Coronary artery (tissue), 2 donors: ENCODE measurements around the gene IFIT1.
"Not testable (repeated sequence)": the region's sequence is repeated elsewhere in the genome, so short reads cannot be mapped to it uniquely, and the experiment has no call there.

ENCODE experiments used
- DNase-seq: peaks from one replicate; pipeline ENCODE4 v3.0.0-alpha.2; 2017; ENCODE audit warnings: low spot score
- H3K27ac ChIP-seq, 2 donors: fragments of 200-600 bp; sonication (generic); one replicate each; pipeline ENCODE4 v1.5.1; 2016 to 2019
- H3K4me3 ChIP-seq: fragments of 200-600 bp; sonication (generic); 2 replicates; pipeline ENCODE4 v1.5.1; 2016; ENCODE audit warnings: mild to moderate bottlenecking, moderate library complexity
- TF ChIP-seq, protein P1 (sequence below): fragments of 200-600 bp; sonication (generic); IDR thresholded peaks from one replicate; pipeline ENCODE4 v1.5.1; 2019; ENCODE audit warnings: antibody characterized with exemption

IFIT1 gene

DNA sequence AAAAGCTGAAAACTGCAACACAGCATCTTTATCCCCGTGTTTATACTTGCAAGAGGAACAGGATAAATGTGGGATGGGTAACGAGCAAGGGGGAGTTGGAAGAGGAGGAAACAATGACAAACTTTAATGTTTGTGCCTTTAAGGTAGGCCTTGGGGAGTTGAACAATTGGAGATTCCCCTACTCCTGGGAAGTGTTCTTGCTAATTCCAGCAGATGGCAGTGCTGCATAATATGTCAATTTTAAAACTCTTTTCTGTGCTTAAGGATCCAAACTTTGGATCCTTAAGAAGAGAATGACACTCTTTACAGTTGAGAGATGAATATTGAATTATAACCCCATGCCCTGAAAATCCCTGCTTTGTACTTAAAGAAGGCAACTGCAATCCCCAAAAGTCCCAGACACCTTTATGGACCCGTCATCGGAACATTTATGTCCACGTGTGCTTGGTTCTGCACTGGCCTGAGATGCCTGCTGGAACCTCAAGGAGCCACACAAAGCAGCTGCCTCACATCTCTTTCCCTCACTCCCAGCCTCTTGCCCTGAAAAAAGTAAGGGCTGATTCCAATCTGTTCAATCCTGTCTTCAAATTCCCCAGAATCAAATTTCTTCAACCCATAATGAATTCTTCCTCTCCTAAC lies 33.9 kb downstream of the IFIT1 start:
- Histone ChIP-seq H3K27ac (no peak overlapping the region), H3K4me3 (no peak overlapping the region)
- TF ChIP-seq, protein P1, sequence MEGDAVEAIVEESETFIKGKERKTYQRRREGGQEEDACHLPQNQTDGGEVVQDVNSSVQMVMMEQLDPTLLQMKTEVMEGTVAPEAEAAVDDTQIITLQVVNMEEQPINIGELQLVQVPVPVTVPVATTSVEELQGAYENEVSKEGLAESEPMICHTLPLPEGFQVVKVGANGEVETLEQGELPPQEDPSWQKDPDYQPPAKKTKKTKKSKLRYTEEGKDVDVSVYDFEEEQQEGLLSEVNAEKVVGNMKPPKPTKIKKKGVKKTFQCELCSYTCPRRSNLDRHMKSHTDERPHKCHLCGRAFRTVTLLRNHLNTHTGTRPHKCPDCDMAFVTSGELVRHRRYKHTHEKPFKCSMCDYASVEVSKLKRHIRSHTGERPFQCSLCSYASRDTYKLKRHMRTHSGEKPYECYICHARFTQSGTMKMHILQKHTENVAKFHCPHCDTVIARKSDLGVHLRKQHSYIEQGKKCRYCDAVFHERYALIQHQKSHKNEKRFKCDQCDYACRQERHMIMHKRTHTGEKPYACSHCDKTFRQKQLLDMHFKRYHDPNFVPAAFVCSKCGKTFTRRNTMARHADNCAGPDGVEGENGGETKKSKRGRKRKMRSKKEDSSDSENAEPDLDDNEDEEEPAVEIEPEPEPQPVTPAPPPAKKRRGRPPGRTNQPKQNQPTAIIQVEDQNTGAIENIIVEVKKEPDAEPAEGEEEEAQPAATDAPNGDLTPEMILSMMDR = peak; percentile 88
- no peak for DNase-seq

GRCh38 chr10:89427629-89428028 lies 35.2 kb downstream of the IFIT1 start:
- Histone ChIP-seq H3K4me3 (no peak overlapping the region), H3K27ac (no peak overlapping the region)
- TF ChIP-seq, protein P1 = no peak
- DNase-seq = no peak

DNA sequence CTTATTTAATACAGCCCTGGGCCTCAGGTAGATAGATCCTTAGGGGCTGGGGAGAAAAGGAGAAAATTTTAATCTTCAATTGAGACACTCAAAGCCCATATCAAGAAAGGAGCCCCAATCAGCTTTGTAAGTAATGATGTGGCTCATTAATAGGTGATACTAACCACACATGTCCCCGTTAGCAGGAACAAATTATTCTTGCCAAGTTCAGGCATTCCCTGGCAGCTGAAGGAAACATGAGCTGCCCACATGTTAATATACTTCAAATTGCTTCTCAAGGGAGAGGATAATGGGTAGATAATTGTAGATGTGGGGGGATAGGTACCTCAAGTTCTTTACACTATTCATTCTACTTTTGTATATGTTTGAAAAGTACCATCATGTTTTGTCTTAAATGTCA lies 36.5 kb downstream of the IFIT1 start:
- TF ChIP-seq, protein P1 = no peak
- DNase-seq = no peak
- Histone ChIP-seq H3K4me3 (no peak overlapping the region), H3K27ac (no peak overlapping the region)

GRCh38 chr10:89431977-89432376 lies 39.6 kb downstream of the IFIT1 start:
- Histone ChIP-seq H3K4me3 (no peak overlapping the region), H3K27ac (no peak overlapping the region)
- TF ChIP-seq, protein P1 = no peak
- no peak for DNase-seq

DNA sequence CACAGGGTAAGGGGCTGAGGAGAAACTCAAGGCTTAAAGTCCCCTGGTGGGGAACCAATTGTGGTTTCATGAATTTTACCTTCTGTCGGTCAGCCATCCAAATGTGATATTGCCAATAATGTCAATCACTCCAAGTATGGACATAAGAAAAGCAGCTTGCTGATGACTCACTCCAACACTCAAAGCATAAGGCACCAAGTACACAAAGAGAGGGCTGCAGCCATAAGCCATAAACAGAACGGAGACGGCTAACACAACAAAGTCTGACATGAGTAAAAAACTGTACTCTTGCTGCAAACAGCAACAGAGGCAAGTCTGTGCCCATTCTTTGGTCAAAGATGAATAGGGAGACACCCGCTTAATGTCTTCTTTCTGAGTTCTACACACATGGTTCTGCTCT lies 46.1 kb downstream of the IFIT1 start:
- no peak for DNase-seq
- Histone ChIP-seq H3K27ac (no peak overlapping the region), H3K4me3 (no peak overlapping the region)
- TF ChIP-seq, protein P1 = no peak

DNA sequence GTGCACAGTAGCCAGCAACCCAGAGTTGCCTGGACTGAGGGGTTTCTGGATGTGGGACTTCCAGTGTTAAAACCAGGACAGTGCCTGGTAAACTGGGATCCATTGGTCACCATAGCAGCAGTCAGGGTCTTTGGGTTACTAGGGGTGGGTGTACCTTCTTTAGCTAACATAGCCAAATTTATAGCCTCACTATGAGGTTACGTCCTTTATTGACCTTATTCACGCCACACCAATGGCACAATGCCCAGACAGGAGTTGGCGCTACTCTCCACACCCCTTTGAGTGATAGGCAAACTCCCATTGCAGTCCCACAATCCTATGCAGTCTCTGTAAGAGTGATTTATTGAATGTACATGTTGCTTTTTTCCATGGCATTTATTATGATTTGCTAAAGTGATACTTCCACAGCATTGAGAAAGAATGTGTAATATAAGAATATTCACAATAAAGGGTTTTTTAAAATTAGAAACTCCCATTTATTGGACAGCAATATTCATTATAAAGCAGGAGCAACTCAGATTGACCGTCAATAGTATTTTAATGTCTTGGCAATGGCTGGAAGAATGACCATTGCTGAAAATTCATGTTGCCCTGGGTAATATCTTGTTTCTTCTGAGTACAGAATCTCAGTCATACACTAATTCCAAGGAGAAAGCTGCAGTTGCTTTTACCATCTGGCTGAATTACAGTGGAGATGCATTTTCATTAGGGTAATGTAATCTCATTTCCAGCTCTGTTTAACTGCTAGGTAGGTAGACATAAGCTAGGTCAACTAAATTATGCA lies 48.0 kb downstream of the IFIT1 start:
- H3K4me3 ChIP-seq = no peak overlapping the region
- H3K27ac ChIP-seq = no peak overlapping the region
- TF ChIP-seq, protein P1 = no peak
- DNase-seq = no peak

DNA sequence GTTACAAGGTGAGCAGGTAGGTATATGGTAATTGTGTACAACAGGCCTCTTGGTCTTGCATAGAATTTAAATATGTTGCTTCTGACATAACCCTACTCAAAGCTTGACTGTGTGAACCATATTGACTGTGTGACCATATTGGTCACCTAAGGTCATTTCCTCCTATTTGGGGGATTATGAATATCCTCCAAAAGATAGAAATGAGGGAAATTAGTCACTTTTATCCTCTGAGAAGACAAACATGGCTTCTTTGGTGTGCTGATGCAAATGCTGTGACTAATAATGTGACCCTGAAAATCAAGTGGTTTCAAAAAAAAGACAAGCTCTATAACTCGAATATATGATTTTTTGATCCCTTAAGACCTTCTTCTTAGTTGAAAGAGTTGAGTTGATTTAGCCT lies 49.9 kb downstream of the IFIT1 start:
- DNase-seq = no peak
- no peak overlapping the region for H3K27ac ChIP-seq
- TF ChIP-seq, protein P1 = no peak
- H3K4me3 ChIP-seq = no peak overlapping the region

DNA sequence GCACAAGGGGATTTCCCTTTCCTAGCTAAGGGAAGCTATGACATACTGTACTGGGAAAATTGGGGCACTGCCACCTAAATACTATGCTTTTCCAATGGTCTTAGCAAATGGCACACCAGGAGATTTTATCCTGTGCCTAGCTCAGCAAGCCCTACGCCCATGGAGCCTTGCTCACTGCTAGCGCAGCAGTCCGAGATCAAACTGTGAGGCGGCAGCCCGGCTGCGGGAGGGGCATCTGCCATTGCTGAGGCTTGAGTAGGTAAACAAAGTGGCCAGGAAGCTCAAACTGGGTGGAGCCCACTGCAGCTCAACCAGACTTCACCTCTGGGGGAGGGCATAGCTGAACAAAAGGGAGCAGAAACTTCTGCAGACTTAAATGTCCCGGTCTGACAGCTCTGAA lies 52.4 kb downstream of the IFIT1 start:
- not testable (repeated sequence) for H3K27ac ChIP-seq, DNase-seq, H3K4me3 ChIP-seq
